Ishikawa (cell line): ENCODE measurements around the gene RIPOR3.

ENCODE experiments used
- CEBPB ChIP-seq: IDR thresholded peaks from 2 replicates; pipeline ENCODE4 v1.6.1; 2012
- CREB1 ChIP-seq: IDR thresholded peaks from 2 replicates; pipeline ENCODE4 v1.6.1; 2012; ENCODE audit warnings: low read depth
- EGR1 ChIP-seq: IDR thresholded peaks from 2 replicates; pipeline ENCODE4 v1.6.1; 2012
- EP300 ChIP-seq: IDR thresholded peaks from 2 replicates; pipeline ENCODE4 v1.6.1; 2012; ENCODE audit warnings: borderline replicate concordance
- FOXM1 ChIP-seq: IDR thresholded peaks from 2 replicates; pipeline ENCODE4 v1.6.1; 2012; ENCODE audit warnings: low read depth, borderline replicate concordance
- MAX ChIP-seq: IDR thresholded peaks from 2 replicates; pipeline ENCODE4 v1.6.1; 2012
- NFIC ChIP-seq: IDR thresholded peaks from 2 replicates; pipeline ENCODE4 v1.6.1; 2012
- RAD21 ChIP-seq: IDR thresholded peaks from 2 replicates; pipeline ENCODE4 v1.6.1; 2012; ENCODE audit warnings: low read depth
- REST ChIP-seq: IDR thresholded peaks from 2 replicates; pipeline ENCODE4 v1.6.1; 2012; ENCODE audit warnings: low read depth, mild to moderate bottlenecking
- TAF1 ChIP-seq: IDR thresholded peaks from 2 replicates; pipeline ENCODE4 v1.6.1; 2012; ENCODE audit warnings: low read depth, mild to moderate bottlenecking
- TCF12 ChIP-seq: IDR thresholded peaks from 2 replicates; pipeline ENCODE4 v1.6.1; 2012; ENCODE audit warnings: low read depth
- TEAD4 ChIP-seq: IDR thresholded peaks from 2 replicates; pipeline ENCODE4 v1.6.1; 2012
- USF1 ChIP-seq: IDR thresholded peaks from 2 replicates; pipeline ENCODE4 v1.6.1; 2012
- YY1 ChIP-seq: IDR thresholded peaks from 2 replicates; pipeline ENCODE4 v1.6.1; 2012; ENCODE audit warnings: low read depth
- ZBTB7A ChIP-seq: IDR thresholded peaks from 2 replicates; pipeline ENCODE4 v1.6.1; 2012; ENCODE audit warnings: low read depth

Gene RIPOR3

GRCh38 chr20:50595433-50595895, 95.9 kb downstream of the RIPOR3 start:
- TF ChIP-seq ZBTB7A (no peak), RAD21 (no peak)

- no peak for TF ChIP-seq USF1
- TF ChIP-seq EGR1 = no peak
- no peak for TF ChIP-seq TAF1
- no peak for TF ChIP-seq NFIC
- no peak for TF ChIP-seq TEAD4
- TF ChIP-seq MAX = no peak
- no peak for TF ChIP-seq REST
- TF ChIP-seq ZBTB7A = no peak
- no peak for TF ChIP-seq FOXM1
- TF ChIP-seq CREB1 = no peak
- TF ChIP-seq EP300 = no peak
- no peak for TF ChIP-seq RAD21
- TF ChIP-seq YY1 = no peak
- TF ChIP-seq CEBPB = no peak
- no peak for TF ChIP-seq TCF12
These were observed 96.5 kb downstream of the RIPOR3 start for GRCh38 chr20:50594591-50595432.

- TF ChIP-seq EGR1 = no peak
- no peak for TF ChIP-seq CREB1
- no peak for TF ChIP-seq YY1
- no peak for TF ChIP-seq FOXM1
- TF ChIP-seq TCF12 = no peak
- no peak for TF ChIP-seq USF1
- TF ChIP-seq MAX = no peak
- TF ChIP-seq NFIC = no peak
- TF ChIP-seq EP300 = no peak
- no peak for TF ChIP-seq TAF1
These were observed 97.1 kb downstream of the RIPOR3 start for GRCh38 chr20:50594231-50594590.

GRCh38 chr20:50593005-50593335, 98.4 kb downstream of the RIPOR3 start:
- TF ChIP-seq FOXM1 = no peak
- no peak for TF ChIP-seq TAF1
- no peak for TF ChIP-seq USF1
- no peak for TF ChIP-seq TCF12
- no peak for TF ChIP-seq NFIC
- no peak for TF ChIP-seq CREB1
- no peak for TF ChIP-seq TEAD4
- TF ChIP-seq EGR1 = no peak
- TF ChIP-seq EP300 = no peak
- TF ChIP-seq MAX = no peak
- TF ChIP-seq CEBPB = no peak
- TF ChIP-seq ZBTB7A = no peak
- no peak for TF ChIP-seq YY1
- no peak for TF ChIP-seq RAD21
- no peak for TF ChIP-seq REST

GRCh38 chr20:50592282-50593004, 98.9 kb downstream of the RIPOR3 start:
- no peak for TF ChIP-seq TAF1
- TF ChIP-seq CREB1 = no peak
- TF ChIP-seq FOXM1 = no peak
